GM19035 (cell line): ENCODE data around the gene LDB2.

ENCODE experiments used
- ATAC-seq: cut with Tn5 transposase; IDR thresholded peaks from one replicate; pipeline ENCODE4 v1.9.1; 2021; ENCODE audit not compliant: unreplicated experiment

LDB2 gene

GRCh38 chr4:16844816-16845586 is 53.4 kb downstream of the LDB2 start:
- no peak for ATAC-seq

GRCh38 chr4:16843831-16844508 is 54.5 kb downstream of the LDB2 start:
- ATAC-seq, result no peak

GRCh38 chr4:16838226-16838875 is 60.1 kb downstream of the LDB2 start:
- ATAC-seq, result no peak

- ATAC-seq, result no peak
These were observed 61.0 kb downstream of the LDB2 start for GRCh38 chr4:16837475-16837874.

GRCh38 chr4:16836324-16836723 is 62.1 kb downstream of the LDB2 start:
- ATAC-seq, result no peak

- ATAC-seq, result no peak
These were observed 62.7 kb downstream of the LDB2 start for GRCh38 chr4:16835597-16836247.

GRCh38 chr4:16834814-16835213 is 63.6 kb downstream of the LDB2 start:
- ATAC-seq, result no peak

GRCh38 chr4:16833722-16834121 is 64.7 kb downstream of the LDB2 start:
- ATAC-seq, result no peak

- no peak for ATAC-seq
These were observed 68.4 kb downstream of the LDB2 start for GRCh38 chr4:16830081-16830480.

GRCh38 chr4:16827794-16828724 is 70.4 kb downstream of the LDB2 start:
- ATAC-seq, result no peak

GRCh38 chr4:16827045-16827444 is 71.4 kb downstream of the LDB2 start:
- no peak for ATAC-seq

- ATAC-seq, result no peak
These were observed 72.0 kb downstream of the LDB2 start for GRCh38 chr4:16826406-16826910.

- ATAC-seq, result no peak
These were observed 74.1 kb downstream of the LDB2 start for GRCh38 chr4:16824278-16824806.

GRCh38 chr4:16820329-16820728 is 78.1 kb downstream of the LDB2 start:
- no peak for ATAC-seq

GRCh38 chr4:16819652-16820051 is 78.8 kb downstream of the LDB2 start:
- ATAC-seq, result no peak

- ATAC-seq, result no peak
These were observed 80.4 kb downstream of the LDB2 start for GRCh38 chr4:16818005-16818404.

- no peak for ATAC-seq
These were observed 81.2 kb downstream of the LDB2 start for GRCh38 chr4:16817286-16817685.

GRCh38 chr4:16814361-16814760 is 84.1 kb downstream of the LDB2 start:
- no peak for ATAC-seq

- ATAC-seq, result no peak
These were observed 86.4 kb downstream of the LDB2 start for GRCh38 chr4:16812041-16812440.

- no peak for ATAC-seq
These were observed 88.5 kb downstream of the LDB2 start for GRCh38 chr4:16809943-16810342.
